Measurements from ENCODE around the gene PAM16. TPM values are rescaled to one million over a fixed set of nuclear protein-coding genes. Genes with fewer than 3 reads are reported as not detected.

Gene PAM16
- total and polyA plus RNA-seq, 2 of the 8 experiments (the other 6 are each of a cell fraction or from before 2014, with no cell fraction given): 78.3 to 198 TPM

GRCh38 chr16:4328046-4328781 is 22.9 kb downstream of the PAM16 start (continued):
- TF ChIP-seq, protein P1, sequence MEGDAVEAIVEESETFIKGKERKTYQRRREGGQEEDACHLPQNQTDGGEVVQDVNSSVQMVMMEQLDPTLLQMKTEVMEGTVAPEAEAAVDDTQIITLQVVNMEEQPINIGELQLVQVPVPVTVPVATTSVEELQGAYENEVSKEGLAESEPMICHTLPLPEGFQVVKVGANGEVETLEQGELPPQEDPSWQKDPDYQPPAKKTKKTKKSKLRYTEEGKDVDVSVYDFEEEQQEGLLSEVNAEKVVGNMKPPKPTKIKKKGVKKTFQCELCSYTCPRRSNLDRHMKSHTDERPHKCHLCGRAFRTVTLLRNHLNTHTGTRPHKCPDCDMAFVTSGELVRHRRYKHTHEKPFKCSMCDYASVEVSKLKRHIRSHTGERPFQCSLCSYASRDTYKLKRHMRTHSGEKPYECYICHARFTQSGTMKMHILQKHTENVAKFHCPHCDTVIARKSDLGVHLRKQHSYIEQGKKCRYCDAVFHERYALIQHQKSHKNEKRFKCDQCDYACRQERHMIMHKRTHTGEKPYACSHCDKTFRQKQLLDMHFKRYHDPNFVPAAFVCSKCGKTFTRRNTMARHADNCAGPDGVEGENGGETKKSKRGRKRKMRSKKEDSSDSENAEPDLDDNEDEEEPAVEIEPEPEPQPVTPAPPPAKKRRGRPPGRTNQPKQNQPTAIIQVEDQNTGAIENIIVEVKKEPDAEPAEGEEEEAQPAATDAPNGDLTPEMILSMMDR (IDR thresholded peaks at IDR 0.05; ENCODE audit: control extremely low read depth in 1 of 3, insufficient read depth in 1 of 3, low read depth in 1 of 3, low read length in 3 of 3): peak; percentile 60 to 76 (median 71)
- peak; percentile 22 for TF ChIP-seq TAF7 (optimal IDR thresholded peaks at IDR 0.05; ENCODE audit: borderline replicate concordance, low read depth, low read length)
- peak; percentile 23; the same call in 1 of the 2 replicates for TF ChIP-seq EGR1 (IDR thresholded peaks at IDR 0.05; ENCODE audit: borderline replicate concordance, low read depth, low read length)
- 0 out of 2 replicates have a peak, but pooled peaks have one; percentile 16 for TF ChIP-seq KDM1A (IDR thresholded peaks at IDR 0.05; ENCODE audit: borderline replicate concordance, low read length)
- no peak for TF ChIP-seq SUZ12 (IDR thresholded peaks at IDR 0.05; ENCODE audit: low read length)
- TF ChIP-seq TBP (IDR thresholded peaks at IDR 0.05; ENCODE audit: low read depth, low read length): peak; percentile 54; the same call in 1 of the 2 replicates
- peak; percentile 48; the same call in 1 of the 2 replicates for TF ChIP-seq GABPA (IDR thresholded peaks at IDR 0.05; ENCODE audit: borderline replicate concordance, insufficient read depth, low read length)
- TF ChIP-seq HDAC2 (IDR thresholded peaks at IDR 0.05; ENCODE audit: borderline replicate concordance in 1 of 2, low read depth in 2 of 2, low read length in 2 of 2): 0 out of 4 replicates have a peak, but pooled peaks of 1 of the 2 experiments have one; percentile 41
